Measurements from ENCODE around the gene IQSEC1. TPM values are rescaled to one million over a fixed set of nuclear protein-coding genes. Genes with fewer than 3 reads are reported as not detected.

The IQSEC1 gene
- total and polyA plus RNA-seq, 7 experiments from 2014 or later, result 21.1 to 163 (median 70.2) TPM

GRCh38 chr3:12875857-12876836 is 197.1 kb downstream of the IQSEC1 start:
- no peaks in the 10 kb centered on the region for H3K36me3 Mint-ChIP-seq
- no peaks in the 10 kb centered on the region for H3K4me1 Mint-ChIP-seq
- peaks cover 6 to 26% (median 13%) of the 10 kb centered on the region in 5 donors for H3K27me3 Mint-ChIP-seq
- ATAC-seq, result peak; percentile 67
- ChIA-PET CTCF (no interaction called here), POLR2A (no interaction called here)
- H3K27ac Mint-ChIP-seq, result no peak overlapping the region
- H3K4me3 Mint-ChIP-seq, result peak overlapping the region in 3 of 10 donors; percentile 1 to 48 (median 47)
- peaks cover 0 to 3% (median 0%) of the 10 kb centered on the region in 11 donors for H3K9me3 Mint-ChIP-seq
- H3K4me1 ChIP-seq (ENCODE audit: control insufficient read depth in 2 of 2, insufficient read depth in 2 of 2, low read length in 2 of 2), result no peaks in the 10 kb centered on the region
- no peaks in the 10 kb centered on the region for H3K27me3 ChIP-seq (ENCODE audit: control insufficient read depth in 2 of 2, insufficient read depth in 2 of 2, low read length in 2 of 2)
- H3K36me3 ChIP-seq (ENCODE audit: control insufficient read depth in 2 of 3, insufficient read depth in 3 of 3, low read length in 3 of 3), result no peaks in the 10 kb centered on the region
- intact Hi-C loops (cut with micrococcal nuclease), result no loop called here
- H3K4me3 ChIP-seq (ENCODE audit: low read length), result no peak overlapping the region
- no peaks in the 10 kb centered on the region for H3K9me3 ChIP-seq (ENCODE audit: control insufficient read depth in 2 of 3, low read length in 3 of 3)
- H3K27ac ChIP-seq (ENCODE audit: low read depth, low read length), result no peak overlapping the region
- DNase-seq, result peak in 1 of 9 donors; percentile 13

GRCh38 chr3:12871404-12871983 is 201.7 kb downstream of the IQSEC1 start:
- Mint-ChIP-seq H3K27ac (no peak overlapping the region), H3K9me3 (peaks cover 0 to 3% (median 0%) of the 10 kb centered on the region in 11 donors), H3K4me1 (peaks cover 0 to 14% (median 10%) of the 10 kb centered on the region in 7 donors), H3K36me3 (no peaks in the 10 kb centered on the region), H3K4me3 (no peak overlapping the region), H3K27me3 (peaks cover 15 to 40% (median 29%) of the 10 kb centered on the region in 5 donors)
- Histone ChIP-seq H3K27me3 (ENCODE audit: control insufficient read depth in 2 of 2, insufficient read depth in 2 of 2, low read length in 2 of 2) (peaks cover 0 to 5% of the 10 kb centered on the region in 2 donors), H3K4me1 (ENCODE audit: control insufficient read depth in 2 of 2, insufficient read depth in 2 of 2, low read length in 2 of 2) (no peaks in the 10 kb centered on the region), H3K36me3 (ENCODE audit: control insufficient read depth in 2 of 3, insufficient read depth in 3 of 3, low read length in 3 of 3) (no peaks in the 10 kb centered on the region), H3K27ac (ENCODE audit: low read depth, low read length) (no peak overlapping the region), H3K9me3 (ENCODE audit: control insufficient read depth in 2 of 3, low read length in 3 of 3) (no peaks in the 10 kb centered on the region), H3K4me3 (ENCODE audit: low read length) (no peak overlapping the region)
- no peak for DNase-seq
- intact Hi-C loops (cut with micrococcal nuclease), result no loop called here
- POLR2A ChIA-PET, result no interaction called here
- ATAC-seq, result no peak
- CTCF ChIA-PET, result interaction anchor here (1.0 kb wide), 1 partner anchor 25 kb away, joined by 3 read pairs; no protein-coding TSS in a partner anchor

GRCh38 chr3:12870942-12871341 is 202.3 kb downstream of the IQSEC1 start:
- Mint-ChIP-seq H3K27me3 (peaks cover 15 to 40% (median 29%) of the 10 kb centered on the region in 5 donors), H3K36me3 (no peaks in the 10 kb centered on the region), H3K9me3 (peaks cover 0 to 3% (median 0%) of the 10 kb centered on the region in 11 donors), H3K27ac (no peak overlapping the region), H3K4me1 (peaks cover 0 to 14% (median 10%) of the 10 kb centered on the region in 7 donors), H3K4me3 (peak overlapping the region in 5 of 10 donors; percentile 5 to 62 (median 39))
- Histone ChIP-seq H3K4me3 (ENCODE audit: low read length) (no peak overlapping the region), H3K27me3 (ENCODE audit: control insufficient read depth in 2 of 2, insufficient read depth in 2 of 2, low read length in 2 of 2) (peaks cover 0 to 5% of the 10 kb centered on the region in 2 donors), H3K4me1 (ENCODE audit: control insufficient read depth in 2 of 2, insufficient read depth in 2 of 2, low read length in 2 of 2) (no peaks in the 10 kb centered on the region), H3K27ac (ENCODE audit: low read depth, low read length) (no peak overlapping the region), H3K9me3 (ENCODE audit: control insufficient read depth in 2 of 3, low read length in 3 of 3) (no peaks in the 10 kb centered on the region), H3K36me3 (ENCODE audit: control insufficient read depth in 2 of 3, insufficient read depth in 3 of 3, low read length in 3 of 3) (no peaks in the 10 kb centered on the region)
- intact Hi-C loops (cut with micrococcal nuclease), result no loop called here
- DNase-seq, result no peak
- CTCF ChIA-PET, result interaction anchor here (1.0 kb wide), 1 partner anchor 25 kb away, joined by 3 read pairs; no protein-coding TSS in a partner anchor
- POLR2A ChIA-PET, result no interaction called here
- ATAC-seq, result peak; percentile 33

- intact Hi-C loops (cut with micrococcal nuclease), result no loop called here
- Histone ChIP-seq H3K27ac (ENCODE audit: low read depth, low read length) (no peak overlapping the region), H3K4me3 (ENCODE audit: low read length) (no peak overlapping the region), H3K4me1 (ENCODE audit: control insufficient read depth in 2 of 2, insufficient read depth in 2 of 2, low read length in 2 of 2) (no peaks in the 10 kb centered on the region), H3K9me3 (ENCODE audit: control insufficient read depth in 2 of 3, low read length in 3 of 3) (peaks cover 0 to 9% (median 0%) of the 10 kb centered on the region in 3 experiments), H3K36me3 (ENCODE audit: control insufficient read depth in 2 of 3, insufficient read depth in 3 of 3, low read length in 3 of 3) (no peaks in the 10 kb centered on the region), H3K27me3 (ENCODE audit: control insufficient read depth in 2 of 2, insufficient read depth in 2 of 2, low read length in 2 of 2) (peaks cover 0 to 5% of the 10 kb centered on the region in 2 donors)
- DNase-seq (peak in 1 of 9 donors; percentile 58), ATAC-seq (peak; percentile 45)
- ChIA-PET POLR2A (no interaction called here), CTCF (interaction anchor here (0.8 kb wide), 1 partner anchor 23 kb away, joined by 3 read pairs; no protein-coding TSS in a partner anchor)
- H3K27ac Mint-ChIP-seq, result no peak overlapping the region
- H3K4me3 Mint-ChIP-seq, result peak overlapping the region in 5 of 10 donors; percentile 6 to 87 (median 62)
- H3K27me3 Mint-ChIP-seq, result peaks cover 9 to 35% (median 15%) of the 10 kb centered on the region in 5 donors
- peaks cover 0 to 14% (median 10%) of the 10 kb centered on the region in 7 donors for H3K4me1 Mint-ChIP-seq
- peaks cover 0 to 18% (median 5%) of the 10 kb centered on the region in 11 donors for H3K9me3 Mint-ChIP-seq
- peaks cover 0 to 5% (median 0%) of the 10 kb centered on the region in 5 donors for H3K36me3 Mint-ChIP-seq
These were observed 204.1 kb downstream of the IQSEC1 start for GRCh38 chr3:12869035-12869621.

GRCh38 chr3:12868039-12869034 is 204.9 kb downstream of the IQSEC1 start:
- POLR2A ChIA-PET, result no interaction called here
- CTCF ChIA-PET, result interaction anchor here (0.6 to 2.4 kb wide), 3 partner anchors 20 to 45 kb away, joined by 3 to 17 read pairs (median 3); no protein-coding TSS in a partner anchor
- H3K4me1 Mint-ChIP-seq, result peaks cover 0 to 14% (median 10%) of the 10 kb centered on the region in 7 donors
- Histone ChIP-seq H3K4me1 (ENCODE audit: control insufficient read depth in 2 of 2, insufficient read depth in 2 of 2, low read length in 2 of 2) (no peaks in the 10 kb centered on the region), H3K27ac (ENCODE audit: low read depth, low read length) (no peak overlapping the region), H3K9me3 (ENCODE audit: control insufficient read depth in 2 of 3, low read length in 3 of 3) (peaks cover 0 to 9% (median 0%) of the 10 kb centered on the region in 3 experiments), H3K36me3 (ENCODE audit: control insufficient read depth in 2 of 3, insufficient read depth in 3 of 3, low read length in 3 of 3) (no peaks in the 10 kb centered on the region), H3K4me3 (ENCODE audit: low read length) (peak overlapping the region; percentile 60), H3K27me3 (ENCODE audit: control insufficient read depth in 2 of 2, insufficient read depth in 2 of 2, low read length in 2 of 2) (peaks cover 0 to 5% of the 10 kb centered on the region in 2 donors)
- intact Hi-C loops (cut with micrococcal nuclease), result loop anchor here (1.0 kb wide), 6 partner anchors 24 to 584 kb away; partner anchors contain the start of gene RPL32 (in 1 of the 2)
- peaks cover 9 to 35% (median 14%) of the 10 kb centered on the region in 5 donors for H3K27me3 Mint-ChIP-seq
- peaks cover 0 to 5% (median 0%) of the 10 kb centered on the region in 5 donors for H3K36me3 Mint-ChIP-seq
- DNase-seq, result peak; percentile 32 to 68 (median 50)
- peaks cover 0 to 18% (median 5%) of the 10 kb centered on the region in 11 donors for H3K9me3 Mint-ChIP-seq
- peak overlapping the region; percentile 79 to 92 (median 86) for H3K4me3 Mint-ChIP-seq
- H3K27ac Mint-ChIP-seq, result peak overlapping the region in 2 of 9 donors; percentile 4 to 53
- peak; percentile 87 for ATAC-seq

Data from naive thymus-derived CD4-positive, alpha-beta T cell (primary cell).